HG02981 (cell line): ENCODE data around the gene FAM222B.
"Not testable (repeated sequence)": the region's sequence is repeated elsewhere in the genome, so short reads cannot be mapped to it uniquely, and the experiment has no call there.

Source experiments
- ATAC-seq: cut with Tn5 transposase; IDR thresholded peaks from one replicate; pipeline ENCODE4 v1.9.1; 2021; ENCODE audit warnings: mild to moderate bottlenecking, moderate library complexity; ENCODE audit not compliant: unreplicated experiment

Gene FAM222B

DNA sequence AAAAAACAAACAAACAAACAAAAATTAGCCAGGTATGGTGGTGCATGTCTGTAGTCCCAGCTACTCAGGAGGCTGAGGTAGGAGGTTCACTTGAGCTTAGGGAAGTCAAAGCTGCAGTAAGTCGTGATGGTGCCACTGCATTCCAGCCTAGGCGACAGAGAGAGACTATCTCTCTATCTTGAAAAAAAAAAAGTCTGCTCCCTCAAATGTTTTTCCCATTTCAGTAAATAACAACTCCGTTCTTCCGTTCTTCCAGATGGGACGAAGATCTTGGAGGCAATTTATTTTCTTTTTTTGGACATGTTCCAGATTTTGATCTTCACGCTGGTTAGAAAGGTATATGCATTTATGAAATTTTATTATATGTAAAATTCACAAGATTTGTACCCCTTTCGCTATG, 31.2 kb upstream of the FAM222B start:
- no peak for ATAC-seq

DNA sequence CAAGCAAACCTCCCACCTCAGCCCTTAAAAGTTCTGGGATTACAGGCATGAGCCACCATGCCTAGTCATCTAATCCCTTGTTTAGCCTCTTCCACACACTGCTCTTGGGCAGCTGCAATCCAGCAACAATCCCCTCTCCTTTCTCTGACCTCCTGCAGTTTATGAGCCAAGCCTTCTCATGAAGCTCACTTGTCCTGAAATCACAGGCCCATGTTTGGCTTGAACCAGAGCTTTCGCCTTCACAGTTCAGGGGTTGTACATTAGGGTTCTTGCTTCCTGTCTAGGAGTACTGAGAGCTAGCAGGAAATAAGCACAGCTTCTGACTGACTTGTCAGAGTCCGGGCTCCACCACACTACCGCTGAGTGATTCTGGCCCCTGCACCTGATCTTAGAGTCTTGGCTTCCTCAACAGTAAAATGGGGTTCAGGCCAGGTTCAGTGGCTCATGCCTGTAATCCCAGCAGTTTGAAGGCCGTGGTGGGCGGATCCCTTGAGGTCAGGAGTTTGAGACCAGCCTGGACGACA, 28.5 kb upstream of the FAM222B start:
- ATAC-seq = peak; percentile 91

DNA sequence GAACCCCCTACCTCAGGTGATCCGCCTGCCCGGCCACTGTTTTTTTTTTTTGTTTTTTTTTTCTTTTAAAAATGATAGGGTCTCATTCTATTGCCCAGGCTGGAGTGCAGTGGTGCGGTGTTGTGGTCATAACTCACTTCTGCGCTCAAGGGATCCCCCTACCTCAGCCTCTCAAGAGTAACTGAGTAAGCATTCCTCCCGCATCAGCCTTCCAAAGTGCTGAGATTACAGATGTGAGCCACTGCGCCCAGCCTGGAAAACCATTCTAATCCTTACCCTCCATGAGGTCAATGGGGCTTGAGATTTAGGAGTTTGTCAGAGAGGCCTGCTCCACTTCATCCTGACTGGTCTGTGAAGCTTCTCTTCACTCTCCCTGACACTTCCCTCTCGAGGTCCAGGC, 24.7 kb upstream of the FAM222B start:
- no peak for ATAC-seq

DNA sequence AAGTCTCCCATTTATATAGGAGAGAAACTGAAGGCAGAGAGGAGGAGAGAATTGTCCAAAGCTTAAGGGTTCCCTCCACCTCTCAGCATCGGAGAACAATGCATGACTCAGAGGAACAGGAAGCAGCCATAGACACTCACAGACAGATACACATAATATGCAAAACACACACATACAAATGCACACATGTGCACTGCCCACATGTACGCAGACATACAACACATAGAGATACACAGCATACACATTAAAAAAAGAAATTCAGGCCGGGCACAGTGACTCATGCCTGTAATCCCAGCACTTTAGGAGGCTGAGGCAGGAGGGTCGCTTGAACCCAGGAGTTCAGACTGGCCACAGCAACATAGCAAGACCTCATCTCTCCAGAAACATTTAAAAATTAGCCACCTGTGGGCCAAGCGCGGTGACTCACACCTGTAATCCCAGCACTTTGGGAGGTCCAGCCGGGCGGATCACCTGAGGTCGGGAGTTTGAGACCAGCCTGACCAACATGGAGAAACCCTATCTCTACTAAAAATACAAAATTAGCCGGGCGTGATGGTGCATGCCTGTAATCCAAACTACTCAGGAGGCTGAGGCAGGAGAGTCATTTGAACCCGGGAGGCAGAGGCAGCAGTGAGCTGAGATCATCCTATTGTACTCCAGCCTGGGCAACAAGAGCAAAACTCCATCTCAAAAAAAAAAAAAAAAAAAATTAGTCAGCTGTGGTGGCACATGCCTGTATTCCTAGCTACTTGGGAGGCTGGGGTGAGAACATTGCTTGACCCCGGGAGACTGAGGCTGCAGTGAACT, 23.6 kb upstream of the FAM222B start:
- no peak for ATAC-seq

DNA sequence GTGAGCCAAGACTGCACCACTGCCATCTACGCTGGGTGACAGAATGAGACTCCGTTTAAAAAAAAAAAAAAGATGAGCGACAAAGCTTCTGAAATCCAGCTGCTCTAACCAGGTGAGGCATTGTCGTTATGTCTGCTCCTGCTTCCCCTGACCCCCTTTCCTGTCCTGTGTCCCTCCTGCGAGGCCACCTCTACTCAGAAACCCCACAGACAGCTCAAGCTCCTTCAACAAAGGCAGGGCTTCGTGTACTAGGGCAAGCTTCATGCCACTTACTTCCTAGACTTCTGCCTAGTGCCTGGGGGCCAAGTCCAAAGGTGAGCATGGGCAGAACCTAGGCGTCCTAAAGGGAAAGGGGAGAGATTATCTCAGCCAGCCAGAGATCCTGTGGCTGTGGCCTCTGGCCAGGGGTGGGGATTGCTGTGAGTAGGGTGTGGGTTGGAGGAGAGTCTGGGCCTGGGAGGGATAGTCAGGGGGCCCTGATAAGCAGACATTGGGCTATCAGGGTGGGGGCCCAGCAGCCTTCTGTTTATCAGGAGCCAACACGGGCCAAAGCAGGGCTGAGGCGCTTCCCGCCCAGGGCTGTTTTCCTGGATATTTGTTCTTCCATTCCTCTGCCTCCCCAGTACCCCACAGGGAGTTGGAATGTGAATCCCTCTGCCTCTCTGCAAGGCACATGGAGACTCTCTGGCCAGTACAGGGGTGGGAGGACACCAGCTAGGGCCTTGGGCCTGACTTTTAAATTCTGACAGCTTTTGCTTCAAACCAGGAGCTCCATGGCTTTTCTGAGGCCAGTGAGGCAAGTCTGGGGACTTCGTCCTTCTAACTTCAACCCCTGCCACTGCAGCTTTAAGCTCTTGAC, 22.6 kb upstream of the FAM222B start:
- no peak for ATAC-seq

DNA sequence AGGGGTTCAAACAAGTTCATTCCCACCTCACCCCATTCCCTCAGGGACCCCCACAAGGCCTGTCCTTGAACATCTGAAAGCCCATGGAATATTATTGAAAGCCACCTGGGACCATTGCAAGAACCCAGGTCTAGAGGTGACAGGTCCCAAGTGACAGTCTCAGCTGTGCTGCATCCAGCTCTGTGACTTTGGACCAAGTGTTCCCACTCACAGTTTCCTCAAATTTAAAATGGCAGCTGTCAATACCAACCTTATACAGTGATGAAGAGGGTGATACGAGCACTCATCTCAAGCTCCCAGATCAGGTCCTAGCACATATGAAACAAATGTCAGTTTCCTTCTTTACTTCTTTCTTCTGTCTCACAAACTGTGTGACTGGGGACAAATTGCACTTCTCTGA, 21.4 kb upstream of the FAM222B start:
- no peak for ATAC-seq

DNA sequence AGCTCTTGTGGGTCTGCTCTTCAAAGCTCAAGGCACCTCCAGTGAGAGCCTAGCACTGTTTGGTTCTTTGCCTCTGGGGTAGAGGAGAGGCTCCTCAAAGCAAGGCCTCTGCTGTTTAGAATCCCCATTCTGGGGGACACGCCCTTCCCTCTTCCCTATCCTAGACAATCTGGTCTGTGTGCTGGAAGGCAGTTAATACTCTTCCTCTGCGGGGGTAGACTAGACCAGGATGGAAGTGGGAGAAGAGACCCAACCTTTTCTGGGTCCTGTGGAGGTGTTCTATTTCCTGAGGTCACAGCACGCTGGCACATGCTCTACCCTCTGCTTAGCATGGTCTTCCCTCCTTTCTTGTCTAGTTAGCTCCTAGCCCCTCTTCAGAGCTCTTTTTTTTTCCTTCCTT, 20.0 kb upstream of the FAM222B start:
- ATAC-seq = no peak

DNA sequence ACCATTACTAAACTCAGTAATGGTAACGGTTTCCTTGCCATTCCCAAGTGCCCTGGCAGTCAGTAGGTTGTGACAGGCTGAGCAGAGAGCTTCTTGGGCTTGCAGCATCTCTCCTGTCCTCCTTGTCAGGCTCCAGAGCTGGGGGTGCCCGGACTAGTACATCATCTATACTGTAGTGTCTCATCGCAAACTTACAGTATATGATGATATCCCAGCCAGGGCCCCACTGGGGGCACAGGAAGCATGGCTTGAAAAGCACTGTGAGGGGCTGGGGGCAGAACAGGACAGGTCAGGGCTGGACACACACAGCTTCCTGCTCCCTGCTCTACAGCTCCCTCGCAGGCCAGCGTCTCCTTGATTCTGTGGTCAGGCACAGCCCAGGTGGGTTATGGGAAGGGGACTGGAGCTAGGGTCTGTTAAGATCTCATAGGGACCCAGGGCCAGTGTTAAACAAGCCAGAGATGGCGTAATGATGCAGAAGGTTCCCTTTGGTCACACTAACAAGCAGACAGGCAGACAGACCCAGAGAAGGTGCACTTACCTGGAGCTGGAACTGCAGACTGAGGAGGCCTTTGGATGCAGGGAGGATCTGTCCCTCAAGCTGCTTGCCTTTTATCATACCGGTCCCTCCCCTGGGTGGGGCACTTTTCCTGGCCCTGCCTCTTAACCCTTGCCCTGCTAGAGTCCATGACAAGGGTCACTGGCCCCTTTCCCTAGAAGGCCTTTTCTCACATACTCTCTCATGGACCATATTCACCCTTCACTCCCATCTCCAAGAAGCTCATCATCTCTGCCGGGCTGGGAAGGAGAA, 19.0 kb upstream of the FAM222B start:
- no peak for ATAC-seq

DNA sequence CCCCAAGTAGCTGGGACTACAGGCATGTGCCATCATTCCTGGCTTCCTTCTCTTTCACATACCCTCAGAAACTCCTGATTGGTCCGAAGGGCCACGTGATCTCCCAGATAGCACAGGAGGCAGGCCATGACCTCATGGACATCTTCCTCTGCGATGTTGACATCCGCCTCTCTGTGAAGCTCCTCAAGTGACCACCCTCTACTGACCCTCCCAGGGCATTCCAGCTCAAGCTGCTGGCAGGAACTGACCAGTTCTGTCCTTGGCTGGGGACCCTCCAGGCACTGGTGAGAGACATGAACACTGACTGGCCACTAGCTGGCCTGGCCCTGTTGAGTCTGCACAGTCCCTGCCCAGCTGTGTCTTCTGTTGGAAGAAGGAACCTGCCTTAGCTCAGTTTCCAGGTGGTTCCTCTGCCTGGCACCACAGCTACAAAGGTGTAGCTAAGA, 17.8 kb upstream of the FAM222B start:
- no peak for ATAC-seq

DNA sequence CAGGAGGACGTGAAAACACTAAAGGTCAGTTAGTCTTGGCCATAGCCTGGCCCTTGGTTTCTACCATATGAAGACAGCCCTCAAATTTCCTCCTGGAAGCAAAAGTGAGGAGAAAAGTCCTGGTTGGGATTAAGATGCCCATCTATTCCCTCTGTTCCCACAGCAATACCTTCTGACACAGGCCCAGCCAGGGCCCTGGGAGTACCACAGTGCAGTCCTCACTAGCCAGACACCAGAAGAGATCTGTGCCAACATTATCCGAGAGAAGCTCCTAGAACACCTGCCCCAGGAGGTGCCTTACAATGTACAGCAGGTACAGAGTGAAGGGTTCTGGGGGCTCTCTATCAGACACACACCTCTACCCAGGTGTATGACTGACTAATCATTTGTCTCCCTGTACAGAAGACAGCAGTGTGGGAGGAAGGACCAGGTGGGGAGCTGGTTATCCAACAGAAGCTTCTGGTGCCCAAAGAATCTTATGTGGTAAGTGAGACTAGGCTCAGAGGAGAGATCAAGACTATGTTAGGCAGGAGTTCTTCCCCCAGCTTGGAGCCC, 16.3 kb upstream of the FAM222B start:
- ATAC-seq = no peak

DNA sequence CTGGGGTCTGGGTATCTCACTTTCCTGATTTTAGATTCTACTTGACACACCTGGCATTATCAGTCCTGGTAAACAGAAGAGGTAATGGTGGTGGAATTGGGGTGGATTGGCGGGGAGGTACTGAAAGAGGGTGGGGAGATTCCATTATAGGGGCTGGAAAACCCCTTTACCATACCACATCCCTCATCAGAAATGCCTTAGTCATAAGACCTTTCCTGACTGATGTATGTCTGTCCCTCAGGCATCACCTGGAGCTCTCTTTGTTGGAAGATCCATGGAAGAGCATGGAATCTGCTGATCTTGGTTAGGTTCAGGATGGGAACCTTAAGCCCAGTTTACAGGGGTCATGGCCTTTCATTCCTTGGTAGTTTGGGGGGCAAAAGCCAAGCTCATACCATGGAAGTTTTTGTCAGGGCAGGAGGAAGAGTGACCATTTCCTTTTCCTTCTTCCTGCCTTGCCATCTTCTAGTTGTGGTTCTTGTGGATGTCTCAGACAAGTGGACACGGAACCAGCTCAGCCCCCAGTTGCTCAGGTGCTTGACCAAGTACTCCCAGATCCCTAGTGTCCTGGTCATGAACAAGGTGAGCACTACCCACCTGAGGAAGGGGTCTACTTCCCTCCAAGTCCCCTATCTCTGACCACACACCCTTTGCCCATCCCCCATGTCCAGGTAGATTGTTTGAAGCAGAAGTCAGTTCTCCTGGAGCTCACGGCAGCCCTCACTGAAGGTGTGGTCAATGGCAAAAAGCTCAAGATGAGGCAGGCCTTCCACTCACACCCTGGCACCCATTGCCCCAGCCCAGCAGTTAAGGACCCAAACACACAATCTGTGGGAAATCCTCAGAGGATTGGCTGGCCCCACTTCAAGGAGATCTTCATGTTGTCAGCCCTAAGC, 15.6 kb upstream of the FAM222B start:
- ATAC-seq = no peak

DNA sequence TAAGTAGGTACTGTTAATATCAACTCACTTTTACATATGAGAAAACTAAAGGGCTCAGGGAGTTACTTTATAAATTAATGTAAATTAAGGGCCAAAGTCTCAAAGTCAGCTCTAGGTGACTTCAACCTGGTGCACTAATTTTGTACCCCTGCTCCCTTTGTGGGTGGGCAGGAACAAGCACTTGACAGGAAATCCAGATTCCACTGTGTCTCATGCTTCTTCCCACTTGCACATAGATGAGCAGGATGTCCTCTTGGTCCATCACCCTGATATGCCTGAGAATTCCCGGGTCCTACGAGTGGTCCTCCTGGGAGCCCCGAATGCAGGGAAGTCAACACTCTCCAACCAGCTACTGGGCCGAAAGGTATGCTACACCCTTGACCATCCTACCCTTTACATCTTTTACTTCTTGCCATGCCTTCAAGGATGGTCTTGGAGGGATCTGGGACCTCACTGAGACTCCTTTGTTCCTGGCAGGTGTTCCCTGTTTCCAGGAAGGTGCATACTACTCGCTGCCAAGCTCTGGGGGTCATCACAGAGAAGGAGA, 13.5 kb upstream of the FAM222B start:
- no peak for ATAC-seq

DNA sequence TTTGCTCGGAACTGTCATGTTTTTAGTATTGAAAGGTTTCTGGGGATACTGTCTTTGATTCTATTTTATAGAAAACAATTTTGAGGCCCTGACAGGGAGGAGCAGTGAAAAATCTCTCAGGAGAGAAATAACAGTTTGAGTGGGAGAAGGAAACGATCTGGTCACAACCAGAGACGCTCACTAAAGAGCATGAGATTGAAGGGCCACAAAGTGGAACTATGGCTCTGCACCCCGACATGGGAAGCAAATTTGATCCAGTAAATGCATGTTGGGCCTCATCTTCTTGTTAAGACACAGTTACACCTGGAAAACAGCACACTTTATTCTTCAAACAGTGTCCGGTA, 12.7 kb upstream of the FAM222B start:
- no peak for ATAC-seq

DNA sequence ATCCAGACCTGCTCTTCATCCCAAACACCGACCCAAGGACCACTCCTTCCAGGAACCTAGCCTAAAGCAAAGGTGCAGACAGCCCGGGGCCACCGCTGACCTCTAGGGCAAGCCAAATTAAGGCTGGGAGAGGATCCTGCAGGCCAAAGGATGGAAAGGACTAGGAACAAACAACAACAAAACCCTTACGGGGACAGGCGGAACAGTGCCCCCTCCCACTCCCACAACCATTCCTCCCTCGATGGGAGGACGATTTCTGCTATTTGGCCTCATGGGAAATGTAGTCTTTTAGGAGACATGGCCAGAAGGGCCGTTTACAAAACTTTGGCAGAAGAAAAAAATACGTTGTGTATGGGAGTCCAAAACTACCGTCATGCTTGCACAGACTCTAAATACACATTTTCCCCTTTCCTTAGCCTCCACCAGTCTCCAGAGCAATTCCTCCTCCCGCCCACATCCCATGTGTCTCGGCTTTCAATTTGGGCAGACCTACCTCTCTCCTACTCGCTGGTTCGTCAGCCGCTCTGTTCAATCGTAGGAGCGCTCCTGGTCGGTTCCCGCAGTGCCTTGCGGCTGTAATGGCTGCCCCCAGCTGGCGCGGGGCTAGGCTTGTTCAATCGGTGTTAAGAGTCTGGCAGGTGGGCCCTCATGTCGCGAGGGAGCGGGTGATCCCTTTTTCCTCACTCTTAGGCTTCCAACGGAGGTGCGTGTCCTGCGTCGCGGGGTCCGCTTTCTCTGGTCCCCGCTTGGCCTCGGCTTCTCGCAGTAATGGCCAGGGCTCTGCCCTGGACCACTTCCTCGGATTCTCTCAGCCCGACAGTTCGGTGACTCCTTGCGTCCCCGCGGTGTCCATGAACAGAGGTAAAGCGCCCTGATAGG, 12.1 kb upstream of the FAM222B start, which contains the start of gene ERAL1:
TSS of gene ERAL1 (plus strand) at position 560 of the 879 bp plus-strand sequence. CDS start at position 579, 19 bp downstream.
- peak; percentile 96 for ATAC-seq

DNA sequence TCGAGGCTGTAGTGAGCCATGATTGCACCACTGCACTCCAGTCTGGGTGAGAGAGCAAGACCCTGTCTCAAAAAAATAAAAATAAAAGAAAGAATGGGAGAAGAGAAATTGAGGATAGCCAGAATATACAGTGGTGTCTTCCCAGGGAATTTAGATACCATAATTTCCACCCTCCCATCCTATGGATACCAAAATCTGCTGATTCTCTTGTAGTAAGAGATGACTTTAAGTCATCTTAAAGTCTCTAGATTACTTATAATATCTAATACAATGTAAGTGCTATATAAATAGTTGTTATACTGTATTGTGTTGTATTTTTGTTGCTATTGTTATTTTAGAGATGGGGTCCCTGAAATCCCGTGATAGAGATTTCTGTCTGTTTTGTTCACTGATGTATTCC, 10.7 kb upstream of the FAM222B start:
- no peak for ATAC-seq

DNA sequence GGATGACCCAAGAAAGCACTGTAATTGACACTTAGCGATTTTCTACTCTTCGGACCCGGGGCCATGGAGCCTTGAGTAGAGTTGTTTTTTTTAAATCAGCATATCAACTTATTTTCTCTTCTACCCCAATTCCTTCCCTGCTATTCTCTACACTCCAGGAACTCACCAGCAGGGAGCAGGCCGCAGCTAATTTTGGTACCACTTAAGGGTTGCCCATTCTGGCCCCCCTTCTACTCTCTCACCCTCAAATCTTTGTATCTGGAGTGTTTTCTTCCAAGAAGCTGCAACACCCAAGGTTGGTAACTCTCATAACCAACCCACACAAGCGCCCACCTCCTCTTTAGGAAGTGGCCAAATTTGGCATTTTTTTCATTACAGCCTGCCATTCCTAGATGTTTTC, 6.7 kb upstream of the FAM222B start:
- no peak for ATAC-seq

DNA sequence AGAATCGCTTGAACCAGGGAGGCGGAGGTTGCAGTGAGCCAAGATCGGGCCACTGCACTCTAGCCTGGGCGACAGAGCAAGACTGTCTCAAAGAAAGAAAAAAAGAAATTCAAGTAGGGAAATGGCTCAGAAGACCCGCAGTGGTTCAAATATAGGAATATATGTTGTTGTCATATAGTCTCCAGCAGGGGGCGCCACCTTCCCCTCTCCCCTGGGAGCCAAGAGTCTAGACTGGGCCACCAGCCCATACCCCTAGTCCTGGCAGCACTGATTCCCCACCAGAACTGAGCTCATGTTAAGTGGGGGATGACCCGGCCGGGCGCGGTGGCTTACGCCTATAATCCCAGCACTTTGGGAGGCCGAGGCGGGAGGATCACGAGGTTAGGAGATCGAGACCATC, 6.1 kb upstream of the FAM222B start:
- ATAC-seq = not testable (repeated sequence)

DNA sequence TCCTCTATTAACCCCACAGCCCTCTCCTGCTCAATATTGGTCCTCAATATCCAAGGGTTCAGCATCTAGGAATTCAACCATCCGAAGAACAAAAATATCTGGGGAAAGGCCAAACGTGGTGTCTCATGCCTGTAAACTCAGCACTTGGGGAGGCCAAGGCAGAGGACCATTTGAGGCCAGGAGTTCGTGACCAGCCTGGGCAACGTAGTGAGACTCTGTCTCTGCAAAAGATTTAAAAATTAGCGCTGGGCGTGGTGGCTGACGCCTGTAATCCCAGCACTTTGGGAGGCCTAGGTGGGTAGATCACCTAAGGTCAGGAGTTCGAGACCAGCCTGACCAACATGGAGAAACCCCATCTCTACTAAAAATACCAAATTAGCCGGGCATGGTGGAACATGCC, 4.1 kb upstream of the FAM222B start:
- ATAC-seq = not testable (repeated sequence)
